GM21737 (cell line): ENCODE data around the gene KHDC3L.

ENCODE experiments used
- ATAC-seq: cut with Tn5 transposase; IDR thresholded peaks from one replicate; pipeline ENCODE4 v1.9.1; 2021; ENCODE audit warnings: mild to moderate bottlenecking, moderate library complexity; ENCODE audit not compliant: unreplicated experiment

KHDC3L gene

GRCh38 chr6:73362358-73362757 lies at the start of gene KHDC3L:
Gene KHDC3L, plus strand, starts transcription at chr6:73362658. Its CDS starts 72 bp downstream, at chr6:73362730.
- no peak for ATAC-seq

GRCh38 chr6:73314577-73315492 lies 47.6 kb upstream of the KHDC3L start:
- ATAC-seq, result no peak

- ATAC-seq, result no peak
Measured at GRCh38 chr6:73323323-73323722, 39.1 kb upstream of the KHDC3L start.

- ATAC-seq, result no peak
Measured at GRCh38 chr6:73325656-73326055, 36.8 kb upstream of the KHDC3L start.

- ATAC-seq, result no peak
Measured at GRCh38 chr6:73328790-73329189, 33.7 kb upstream of the KHDC3L start.

GRCh38 chr6:73329201-73329600 lies 33.3 kb upstream of the KHDC3L start:
- ATAC-seq, result no peak

- no peak for ATAC-seq
Measured at GRCh38 chr6:73339340-73339739, 23.1 kb upstream of the KHDC3L start.

GRCh38 chr6:73340048-73340447 lies 22.4 kb upstream of the KHDC3L start:
- no peak for ATAC-seq

GRCh38 chr6:73341335-73341734 lies 21.1 kb upstream of the KHDC3L start:
- ATAC-seq, result no peak

GRCh38 chr6:73342174-73342573 lies 20.3 kb upstream of the KHDC3L start:
- ATAC-seq, result no peak

GRCh38 chr6:73343164-73343563 lies 19.3 kb upstream of the KHDC3L start:
- no peak for ATAC-seq

GRCh38 chr6:73348550-73349204 lies 13.8 kb upstream of the KHDC3L start:
- no peak for ATAC-seq

GRCh38 chr6:73349311-73349710 lies 13.1 kb upstream of the KHDC3L start:
- no peak for ATAC-seq

GRCh38 chr6:73353636-73354593 lies 8.5 kb upstream of the KHDC3L start, which contains the start of gene DPPA5:
Gene DPPA5, minus strand, starts transcription at chr6:73354276. Its CDS starts 51 bp downstream, at chr6:73354225.
- ATAC-seq, result no peak

- no peak for ATAC-seq
Measured at GRCh38 chr6:73362869-73363536, 545 bp downstream of the KHDC3L start.

GRCh38 chr6:73363537-73363875 lies 1.0 kb downstream of the KHDC3L start:
- ATAC-seq, result no peak

- no peak for ATAC-seq
Measured at GRCh38 chr6:73364121-73364520, 1.7 kb downstream of the KHDC3L start.

GRCh38 chr6:73364549-73364948 lies 2.1 kb downstream of the KHDC3L start:
- ATAC-seq, result no peak

- no peak for ATAC-seq
Measured at GRCh38 chr6:73367761-73368355, 5.4 kb downstream of the KHDC3L start.

GRCh38 chr6:73368675-73369074 lies 6.2 kb downstream of the KHDC3L start:
- no peak for ATAC-seq
